Hippocampal formation (tissue), 2 donors: ENCODE measurements around the gene ARSI.

Experiments
- DNase-seq, 2 donors: peaks; one replicate each; lab custom pipeline; 2025; lab: John Stamatoyannopoulos, UW

The ARSI gene

DNA sequence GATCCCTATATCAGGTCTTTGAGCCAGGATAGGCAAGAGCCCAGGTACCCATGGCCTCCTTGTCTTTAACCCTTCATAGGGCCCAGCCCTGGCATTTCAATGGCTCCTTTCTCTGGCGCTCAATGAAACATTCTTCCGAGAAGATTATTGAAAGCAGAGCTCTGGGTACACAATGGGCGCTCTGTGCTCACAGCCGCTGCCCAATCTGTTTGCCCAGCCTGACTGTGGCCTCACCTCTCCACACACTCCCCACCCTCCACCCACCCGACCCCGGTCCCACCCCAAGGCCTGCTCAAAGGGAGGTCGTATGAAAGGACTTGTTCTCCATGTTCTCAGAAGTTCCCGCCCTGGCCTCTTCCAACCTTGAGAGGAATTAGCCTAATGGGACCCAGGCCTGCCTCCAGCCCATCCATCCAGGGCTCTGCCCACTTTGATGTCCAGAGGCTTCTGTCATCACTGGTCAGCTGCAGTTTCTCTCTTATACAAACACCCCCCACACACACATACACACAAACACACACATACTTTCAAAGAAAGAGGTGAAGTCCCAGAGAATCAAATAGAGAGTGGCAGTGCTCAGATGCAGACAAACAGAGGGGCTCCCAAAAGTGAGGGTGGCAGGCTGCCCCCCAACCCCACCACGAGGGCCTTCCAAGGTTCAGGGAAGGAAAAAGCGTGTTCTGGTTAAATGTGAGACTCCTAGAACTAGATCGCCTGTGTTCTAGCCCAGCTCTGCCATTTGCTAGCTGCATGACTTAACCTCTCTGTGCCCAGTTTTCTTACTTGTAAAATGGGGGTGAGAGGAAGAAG lies 5.1 kb upstream of the ARSI start:
- DNase-seq = no peak

DNA sequence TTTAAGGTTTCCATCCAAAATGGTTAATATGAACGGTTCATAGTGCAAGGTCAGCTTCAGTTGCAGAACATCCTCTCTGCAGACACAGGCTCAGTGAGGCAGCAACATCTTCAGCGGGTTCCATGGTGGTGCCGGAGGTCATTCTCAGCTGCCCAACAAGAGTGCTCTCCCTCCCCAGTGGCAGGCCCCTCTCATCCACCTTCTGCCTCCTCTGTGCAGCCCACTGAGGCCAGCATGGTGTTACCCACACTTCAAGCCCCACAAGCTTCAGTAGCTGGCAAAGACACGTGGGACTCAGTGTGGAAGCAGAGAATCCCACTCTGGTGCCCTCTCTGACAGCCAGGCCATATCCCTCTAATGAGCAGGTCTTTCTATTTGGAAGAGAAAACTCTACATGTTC lies 4.1 kb upstream of the ARSI start:
- DNase-seq = no peak

DNA sequence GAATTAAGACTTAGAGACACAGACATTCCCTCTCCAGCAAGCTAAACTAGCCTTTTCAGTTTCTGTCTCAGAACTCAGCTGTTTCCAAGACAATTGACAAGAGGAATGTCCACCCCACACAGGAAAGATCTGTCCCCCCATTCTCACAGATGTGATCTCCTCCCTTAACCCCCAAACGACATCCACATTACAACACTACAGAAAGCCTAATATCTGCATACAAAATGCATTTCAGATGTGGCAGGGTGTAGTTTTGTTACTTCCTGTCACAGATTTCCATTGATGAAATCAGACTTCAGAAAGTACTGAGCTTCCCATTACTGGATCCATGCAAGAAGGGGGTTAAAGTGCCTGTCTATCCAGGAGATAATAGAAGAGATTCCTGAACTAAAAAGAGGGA lies 2.9 kb upstream of the ARSI start:
- no peak for DNase-seq

DNA sequence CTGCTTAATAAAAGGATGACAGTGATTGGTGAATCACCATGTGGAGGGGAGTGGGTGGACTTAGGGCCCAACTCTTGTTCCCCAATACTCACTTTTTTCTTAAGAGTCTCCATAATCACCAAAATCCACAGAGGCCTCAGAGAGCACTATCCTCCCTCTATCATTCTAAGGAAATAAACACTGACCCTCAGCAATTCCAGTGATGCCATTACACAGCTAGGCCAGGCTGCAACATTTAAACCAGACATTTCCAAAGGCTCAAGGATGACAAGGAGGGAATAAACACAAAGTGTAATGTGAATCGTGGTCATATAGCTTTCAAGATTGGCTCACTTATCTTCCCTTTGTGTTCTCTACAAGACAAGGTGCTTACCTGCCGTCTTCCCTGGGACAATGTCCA lies 2.4 kb upstream of the ARSI start:
- DNase-seq = no peak

DNA sequence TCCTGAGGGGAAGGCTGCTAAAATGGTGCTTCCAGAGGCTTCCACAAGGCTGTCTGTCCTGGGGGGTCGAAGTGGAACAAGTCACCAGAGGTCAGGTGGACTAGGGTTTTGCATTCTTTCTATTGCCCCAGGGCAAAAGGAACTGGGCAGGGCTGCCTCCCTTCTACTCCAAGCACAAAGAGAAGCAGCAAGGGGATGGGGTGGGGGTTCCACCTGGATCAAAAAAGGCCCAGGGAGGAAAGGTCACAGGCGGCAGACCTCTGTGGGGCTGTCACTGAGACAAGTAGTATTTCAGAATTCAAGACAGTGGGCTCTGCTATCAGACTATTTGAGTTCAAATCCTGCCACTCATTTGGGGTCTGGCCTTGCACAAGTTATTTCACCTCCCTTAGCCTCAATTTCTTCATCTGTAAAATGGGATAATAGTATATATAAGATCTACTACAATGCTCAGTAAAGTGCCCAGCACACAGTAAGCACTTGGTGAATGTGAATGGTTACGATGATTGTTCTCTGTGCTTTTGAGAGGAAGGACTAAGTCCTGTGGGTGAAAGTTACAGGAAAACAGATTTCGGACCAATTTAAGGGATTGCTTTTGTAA lies 1.9 kb upstream of the ARSI start:
- no peak for DNase-seq

DNA sequence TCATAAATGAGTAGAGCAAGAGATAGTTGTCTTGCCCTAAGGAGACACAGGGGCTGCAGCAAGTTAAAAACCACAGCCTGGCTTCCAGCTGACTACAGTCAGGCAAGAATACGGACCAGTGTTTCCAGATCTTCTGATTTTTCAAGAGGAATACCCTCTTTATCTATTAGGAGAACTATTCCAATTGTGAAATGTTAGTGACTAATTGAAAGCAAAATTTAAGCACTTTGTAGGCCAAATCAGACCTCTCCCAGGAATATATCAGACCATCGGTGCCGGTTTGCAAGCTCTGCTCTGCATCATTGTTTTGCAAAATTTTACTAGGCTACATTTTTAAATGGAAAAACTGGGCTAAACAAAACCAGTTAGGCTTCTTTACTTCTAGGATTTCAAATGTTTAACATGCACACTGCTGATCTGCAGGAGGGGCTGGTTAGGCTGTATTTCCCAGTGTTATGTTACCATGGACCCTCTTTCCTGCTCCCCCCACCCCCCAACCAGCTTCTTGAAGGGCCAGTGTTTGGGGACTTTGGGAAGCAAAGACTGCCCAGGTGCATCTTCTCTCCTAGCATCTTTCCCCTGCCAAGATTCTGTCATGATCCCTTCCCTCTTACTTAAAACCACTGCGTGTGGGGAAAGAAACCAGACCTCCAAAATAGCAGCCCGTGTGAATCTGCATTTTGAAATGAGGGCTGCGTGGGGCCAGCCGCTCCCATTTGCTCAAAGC lies 1.1 kb upstream of the ARSI start:
- DNase-seq = no peak

DNA sequence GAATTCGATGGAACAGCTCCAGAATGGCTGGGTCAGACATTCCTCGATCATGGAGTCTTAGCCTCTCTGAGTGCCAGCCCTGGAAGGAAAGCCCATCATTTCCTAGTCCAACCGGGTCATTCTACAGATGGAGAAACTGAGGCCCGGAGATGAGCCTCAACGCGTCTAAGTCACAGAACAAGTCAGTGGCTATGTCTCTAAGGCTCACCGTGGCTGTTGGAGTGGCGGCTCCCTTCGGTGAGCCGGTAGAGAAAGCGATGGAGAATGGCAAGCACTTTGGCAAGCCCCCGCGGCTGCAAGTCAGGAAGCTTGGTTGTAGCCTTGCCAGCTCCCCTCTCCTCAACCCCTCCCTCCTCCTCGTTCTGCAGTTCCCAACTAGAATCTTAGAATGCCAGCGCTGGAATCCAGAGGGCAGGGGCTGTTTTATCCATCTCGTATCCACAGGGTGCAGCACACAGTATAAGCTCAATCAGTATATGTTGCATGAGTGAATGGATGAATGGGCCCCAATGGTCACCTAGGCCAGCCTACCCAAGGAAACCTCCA lies 438 bp upstream of the ARSI start:
- DNase-seq = no peak

DNA sequence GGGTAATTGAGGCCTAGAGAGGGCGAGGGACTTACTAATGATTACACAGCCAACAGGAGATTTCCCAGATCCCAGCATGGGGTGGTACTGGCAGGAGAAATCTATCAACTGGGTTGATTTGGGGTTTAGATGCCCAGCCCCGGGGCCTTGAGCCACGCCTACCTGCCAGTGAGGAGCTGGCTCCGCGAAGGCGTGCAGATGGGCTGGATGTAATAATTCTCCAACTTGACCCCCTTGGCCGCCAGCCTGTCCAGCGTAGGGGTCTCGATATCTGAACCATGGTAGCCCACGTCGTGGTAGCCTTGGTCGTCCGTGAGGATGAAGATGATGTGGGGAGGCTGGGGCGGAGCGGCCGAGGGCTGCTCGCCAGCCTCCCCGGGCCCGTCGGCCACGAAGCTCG lies 804 bp downstream of the ARSI start:
- no peak for DNase-seq

DNA sequence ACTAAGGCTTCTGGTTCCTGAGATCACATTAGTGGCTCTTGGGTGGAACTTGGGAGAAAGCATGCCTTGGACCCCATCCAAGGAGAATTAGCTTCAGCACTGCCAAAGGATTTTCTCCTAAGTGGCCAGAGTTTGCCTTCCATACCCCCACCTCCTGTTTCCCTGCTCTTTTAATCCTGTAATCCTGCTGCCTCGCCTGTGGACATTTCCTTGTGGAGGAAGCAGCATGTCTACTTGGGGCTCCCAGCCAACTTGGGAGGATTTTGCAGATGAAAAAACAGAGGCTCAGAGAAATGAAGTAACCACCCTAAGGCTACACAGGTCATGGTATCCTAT lies 1.6 kb downstream of the ARSI start:
- DNase-seq = no peak

DNA sequence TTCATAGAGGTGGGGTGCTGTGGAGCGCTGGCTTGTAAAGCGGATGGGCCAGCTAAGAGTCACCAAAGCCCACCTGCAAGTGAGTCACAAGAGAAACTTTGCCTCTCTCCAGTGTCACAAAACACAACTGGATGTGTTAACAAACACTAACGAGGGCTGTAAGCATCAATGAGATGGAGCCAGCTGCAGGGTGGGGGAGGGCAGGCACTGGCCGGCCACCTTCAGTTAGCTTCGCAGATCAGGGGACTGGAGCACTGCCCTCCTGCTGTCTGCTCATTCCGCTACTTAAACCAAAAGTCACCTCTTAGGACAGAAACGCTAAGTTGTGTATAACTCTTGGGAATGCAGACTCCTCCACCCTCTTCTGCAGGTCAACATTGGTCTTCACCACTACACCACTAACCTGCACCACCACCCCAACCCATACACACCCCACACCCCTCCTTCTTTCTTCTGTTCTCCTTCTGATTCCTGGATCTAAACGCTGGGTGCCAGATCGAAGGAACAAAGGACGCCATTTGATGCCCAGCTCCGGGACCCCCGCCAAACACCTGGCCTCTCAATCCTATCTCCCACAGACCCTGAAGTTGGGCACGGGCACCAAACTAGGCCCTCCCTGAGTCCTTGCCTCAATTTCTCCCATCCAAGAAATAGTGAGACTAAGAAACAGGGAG lies 2.1 kb downstream of the ARSI start:
- no peak for DNase-seq

DNA sequence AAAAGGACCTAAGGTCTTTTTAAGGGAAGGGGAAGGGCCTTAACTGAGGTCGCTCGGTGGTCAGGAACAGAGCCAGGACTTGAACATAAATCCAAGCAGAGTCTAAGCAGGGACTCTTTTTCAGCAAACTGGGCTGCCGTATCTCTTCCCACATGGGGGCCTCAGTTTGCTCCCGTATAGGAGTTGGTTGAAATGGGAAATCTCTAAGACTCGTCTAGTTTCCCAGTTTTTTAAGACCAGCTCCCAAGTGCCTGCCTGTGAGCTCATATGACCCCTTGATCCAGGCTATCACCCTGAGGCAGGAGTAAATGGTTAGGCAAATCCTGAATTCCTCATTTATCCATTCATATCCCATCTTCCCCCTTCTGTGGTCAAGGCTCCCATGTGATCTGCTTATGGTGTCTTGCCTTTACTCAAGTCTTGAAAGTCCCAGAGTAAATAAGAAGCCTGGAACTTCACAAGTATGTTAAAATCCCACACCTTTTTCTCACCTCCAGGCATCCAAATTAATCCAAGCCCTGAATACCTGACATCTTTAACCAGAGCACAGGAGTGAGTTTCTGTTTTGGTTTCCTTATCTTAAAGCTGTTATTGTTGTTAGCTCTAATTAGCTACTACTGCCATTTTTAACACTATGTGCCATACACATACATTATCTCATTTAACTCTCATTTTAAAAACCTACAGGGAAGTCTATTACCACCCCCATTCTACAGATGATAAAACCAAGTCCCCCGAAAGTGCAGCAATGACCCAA lies 3.0 kb downstream of the ARSI start:
- no peak for DNase-seq

DNA sequence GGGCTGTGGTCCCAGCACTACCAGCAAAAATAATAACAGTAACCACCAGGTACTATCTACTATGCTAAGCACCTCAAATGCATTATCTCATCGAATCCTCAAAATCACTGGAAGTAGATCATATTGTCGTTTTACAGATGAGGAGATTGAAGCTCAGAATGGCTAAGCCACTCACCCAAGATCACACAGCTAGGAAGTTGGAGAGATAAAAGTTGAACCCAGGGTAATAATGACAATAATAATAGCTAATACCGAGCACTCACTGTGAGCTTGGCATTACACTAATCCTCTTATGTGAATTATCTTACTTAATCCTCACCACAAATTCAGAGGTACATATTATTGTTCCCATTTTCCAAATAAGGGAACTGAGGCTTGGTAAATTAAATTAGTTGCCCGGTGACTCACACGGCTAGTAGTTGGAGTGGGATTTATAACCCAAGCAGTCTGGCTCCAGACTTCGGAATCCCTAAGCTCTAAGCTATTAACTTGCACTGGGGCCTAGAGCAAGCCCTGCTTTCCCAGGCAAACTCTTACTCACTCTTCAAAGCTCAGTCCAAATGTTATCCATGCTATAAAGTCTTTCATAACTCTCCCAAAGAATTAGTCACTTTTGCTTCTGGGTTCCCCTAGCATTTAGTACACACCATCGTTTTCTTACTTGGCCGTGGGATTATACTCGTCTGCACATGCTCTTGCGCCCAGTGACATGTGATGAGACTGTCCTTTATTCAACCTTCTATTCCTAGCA lies 3.8 kb downstream of the ARSI start:
- DNase-seq = no peak

DNA sequence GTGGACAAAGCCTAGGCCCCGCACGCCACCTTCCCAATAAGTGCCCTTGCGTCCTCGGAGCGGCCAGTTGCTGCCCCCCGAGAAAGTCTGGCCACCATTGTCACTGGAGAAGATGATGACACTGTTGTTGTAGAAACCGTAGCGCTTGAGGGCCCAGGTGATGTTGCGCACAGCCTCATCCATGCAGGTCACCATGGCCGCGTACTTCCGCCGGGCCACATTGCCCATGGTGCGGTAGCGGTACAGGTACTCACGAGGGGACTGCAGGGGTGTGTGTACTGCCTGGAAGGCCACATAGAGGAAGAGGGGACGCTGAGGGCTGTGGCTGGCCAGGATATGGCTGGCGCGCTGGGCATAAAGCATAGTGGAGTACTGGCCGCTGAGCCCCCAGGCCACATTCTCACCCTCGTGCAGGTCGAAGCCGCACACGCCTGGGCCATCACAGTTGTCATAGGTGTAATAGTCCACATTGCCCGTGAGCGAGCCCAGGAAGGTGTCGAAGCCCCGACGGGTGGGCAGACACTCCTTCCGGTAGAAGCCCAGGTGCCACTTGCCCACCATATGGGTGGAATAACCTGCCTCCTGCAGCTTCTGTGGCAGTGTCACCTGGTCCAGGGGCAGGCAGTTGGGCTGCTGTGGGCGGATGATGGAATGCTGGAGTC lies 4.6 kb downstream of the ARSI start:
- no peak for DNase-seq

DNA sequence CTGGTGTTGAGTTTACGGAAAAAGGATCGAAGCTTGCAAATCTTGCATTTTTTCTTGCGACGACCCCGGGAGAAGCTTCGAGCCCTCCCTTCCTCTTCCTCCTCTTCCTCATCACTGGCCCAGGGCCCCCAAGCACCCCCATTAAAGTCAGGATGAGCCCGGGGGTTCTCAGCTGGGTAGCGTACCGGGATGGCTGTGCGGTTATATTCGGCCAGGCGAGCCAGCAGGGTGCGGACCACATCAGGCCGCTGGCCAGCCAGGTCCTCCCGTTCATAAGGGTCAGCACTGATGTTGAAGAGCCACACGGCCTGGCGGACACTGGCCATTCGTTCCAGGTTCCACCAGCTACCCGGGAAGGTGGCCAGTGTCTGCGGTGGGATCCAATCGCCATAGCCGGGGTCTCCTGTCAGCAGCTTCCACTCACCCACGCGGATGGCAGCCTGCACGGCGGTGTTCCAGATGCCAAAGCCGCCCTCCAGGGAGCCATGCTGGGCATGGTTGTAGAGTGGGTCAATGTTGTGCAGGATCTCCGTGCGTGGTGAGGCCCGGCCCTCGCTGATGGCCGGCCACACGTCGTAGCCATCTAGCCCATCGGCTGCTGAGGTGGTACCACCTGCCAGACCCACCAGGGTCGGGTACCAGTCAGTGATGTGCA lies 5.3 kb downstream of the ARSI start:
- no peak for DNase-seq

DNA sequence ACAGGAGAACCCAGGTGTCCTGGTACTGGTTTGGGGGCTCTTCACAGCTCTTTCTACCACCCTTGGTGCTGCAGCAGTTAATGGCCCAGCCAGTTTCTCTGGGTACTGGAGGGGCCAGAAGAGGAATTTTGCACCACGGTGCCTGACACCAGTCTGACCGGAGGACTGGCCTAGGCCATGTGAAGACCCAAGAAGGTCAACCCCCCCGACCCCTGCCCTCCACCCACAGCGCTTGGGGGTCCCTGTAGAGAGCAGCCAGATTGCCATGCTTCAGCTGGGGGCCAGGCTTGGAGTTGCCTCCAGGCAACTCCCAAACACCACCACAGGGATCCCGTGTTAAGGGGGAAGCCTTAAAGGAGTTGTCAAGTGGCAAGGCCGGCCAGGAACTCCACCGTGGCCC lies 6.2 kb downstream of the ARSI start:
- no peak for DNase-seq

DNA sequence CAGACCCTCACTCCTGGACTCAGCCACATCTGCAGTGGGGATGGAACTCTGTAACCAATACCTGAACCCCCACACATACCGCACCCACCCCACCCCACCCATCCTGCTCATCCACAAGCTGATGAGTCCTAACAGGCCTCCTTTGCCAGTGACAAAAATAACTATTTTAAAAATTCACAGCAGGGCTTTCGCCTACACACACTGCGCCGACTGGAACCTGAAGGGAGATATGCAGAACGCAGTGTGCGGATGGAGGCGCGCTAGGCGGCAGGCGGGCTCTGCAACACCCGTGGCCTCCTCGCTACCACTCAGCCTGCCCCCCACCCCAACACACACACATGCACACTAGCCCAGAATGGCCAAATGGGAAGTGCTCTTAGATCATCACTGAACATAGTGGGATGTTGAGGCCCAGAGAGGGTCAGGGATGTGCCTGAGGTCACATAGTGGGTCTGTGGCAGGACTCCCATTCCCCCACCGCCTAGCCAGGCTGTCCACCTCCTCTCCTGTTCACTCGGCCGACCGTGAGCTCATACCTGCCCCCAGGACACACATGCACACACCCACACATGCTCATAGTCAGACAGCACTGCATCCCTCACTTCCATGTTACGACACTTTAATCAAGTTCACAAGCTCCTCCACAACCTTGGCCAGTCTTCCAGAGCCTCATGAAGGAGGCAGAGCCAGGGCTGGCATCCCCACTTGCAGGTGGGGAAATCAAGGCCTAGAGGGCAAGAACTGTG lies 6.8 kb downstream of the ARSI start:
- DNase-seq = peak in 1 of 2 donors; percentile 54

DNA sequence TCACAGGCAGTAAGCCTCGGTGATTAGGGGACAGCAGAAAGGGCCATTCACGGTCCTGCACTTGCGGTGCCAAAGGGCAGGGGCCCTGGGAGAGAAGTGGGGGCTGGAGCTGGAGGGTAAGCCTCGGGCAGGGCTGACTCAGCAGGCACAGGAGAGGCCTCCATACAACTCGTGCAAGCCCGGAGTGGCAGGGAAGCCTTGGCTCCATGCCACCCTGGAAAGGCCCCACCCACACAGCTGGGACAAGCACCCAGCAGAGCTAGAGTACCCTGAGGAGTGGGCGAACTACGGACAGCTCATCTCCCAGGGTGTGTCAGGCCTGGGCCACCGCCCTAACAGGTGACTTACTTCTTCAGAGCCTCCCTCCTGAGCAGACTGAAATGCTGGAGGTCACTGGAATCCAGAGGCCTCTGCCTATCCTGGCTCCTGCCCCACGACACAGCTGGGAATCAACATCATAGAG lies 7.5 kb downstream of the ARSI start:
- no peak for DNase-seq

DNA sequence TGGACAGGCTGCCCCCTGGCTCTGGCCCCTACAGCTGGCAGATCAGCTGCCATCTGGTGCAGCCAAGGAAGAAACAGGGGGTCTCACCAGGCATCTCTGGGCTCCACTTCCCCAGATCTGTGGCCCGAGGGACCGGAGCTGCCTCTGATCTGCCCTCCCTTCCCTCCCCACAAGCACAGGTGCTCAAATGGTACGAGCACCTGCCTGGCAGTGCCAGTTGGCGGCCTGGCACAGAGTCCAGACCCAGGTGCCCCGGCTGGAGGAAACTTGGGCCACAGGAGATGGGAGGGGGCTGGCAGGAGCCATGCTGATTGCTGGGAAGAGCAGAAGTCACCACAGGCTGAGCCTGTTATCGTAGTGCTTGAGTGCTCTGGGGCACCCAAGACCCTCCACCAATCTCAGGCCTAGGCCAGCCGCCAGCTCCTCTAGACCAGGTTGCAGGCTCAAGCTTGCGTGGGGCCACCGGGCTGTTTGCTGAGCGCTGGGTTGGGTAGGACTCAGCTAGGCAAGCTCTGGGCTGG lies 8.1 kb downstream of the ARSI start:
- no peak for DNase-seq
